GM21423 (cell line): Measurements from ENCODE around the gene IRAK3.
A peak's percentile ranks its signal among the peaks of the same experiment; 100 is the strongest.

Experiments used
- ATAC-seq: cut with Tn5 transposase; IDR thresholded peaks from one replicate; pipeline ENCODE4 v1.9.1; 2021; ENCODE audit warnings: mild to moderate bottlenecking, moderate library complexity; ENCODE audit not compliant: unreplicated experiment

The IRAK3 gene, protein sequence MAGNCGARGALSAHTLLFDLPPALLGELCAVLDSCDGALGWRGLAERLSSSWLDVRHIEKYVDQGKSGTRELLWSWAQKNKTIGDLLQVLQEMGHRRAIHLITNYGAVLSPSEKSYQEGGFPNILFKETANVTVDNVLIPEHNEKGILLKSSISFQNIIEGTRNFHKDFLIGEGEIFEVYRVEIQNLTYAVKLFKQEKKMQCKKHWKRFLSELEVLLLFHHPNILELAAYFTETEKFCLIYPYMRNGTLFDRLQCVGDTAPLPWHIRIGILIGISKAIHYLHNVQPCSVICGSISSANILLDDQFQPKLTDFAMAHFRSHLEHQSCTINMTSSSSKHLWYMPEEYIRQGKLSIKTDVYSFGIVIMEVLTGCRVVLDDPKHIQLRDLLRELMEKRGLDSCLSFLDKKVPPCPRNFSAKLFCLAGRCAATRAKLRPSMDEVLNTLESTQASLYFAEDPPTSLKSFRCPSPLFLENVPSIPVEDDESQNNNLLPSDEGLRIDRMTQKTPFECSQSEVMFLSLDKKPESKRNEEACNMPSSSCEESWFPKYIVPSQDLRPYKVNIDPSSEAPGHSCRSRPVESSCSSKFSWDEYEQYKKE

DNA sequence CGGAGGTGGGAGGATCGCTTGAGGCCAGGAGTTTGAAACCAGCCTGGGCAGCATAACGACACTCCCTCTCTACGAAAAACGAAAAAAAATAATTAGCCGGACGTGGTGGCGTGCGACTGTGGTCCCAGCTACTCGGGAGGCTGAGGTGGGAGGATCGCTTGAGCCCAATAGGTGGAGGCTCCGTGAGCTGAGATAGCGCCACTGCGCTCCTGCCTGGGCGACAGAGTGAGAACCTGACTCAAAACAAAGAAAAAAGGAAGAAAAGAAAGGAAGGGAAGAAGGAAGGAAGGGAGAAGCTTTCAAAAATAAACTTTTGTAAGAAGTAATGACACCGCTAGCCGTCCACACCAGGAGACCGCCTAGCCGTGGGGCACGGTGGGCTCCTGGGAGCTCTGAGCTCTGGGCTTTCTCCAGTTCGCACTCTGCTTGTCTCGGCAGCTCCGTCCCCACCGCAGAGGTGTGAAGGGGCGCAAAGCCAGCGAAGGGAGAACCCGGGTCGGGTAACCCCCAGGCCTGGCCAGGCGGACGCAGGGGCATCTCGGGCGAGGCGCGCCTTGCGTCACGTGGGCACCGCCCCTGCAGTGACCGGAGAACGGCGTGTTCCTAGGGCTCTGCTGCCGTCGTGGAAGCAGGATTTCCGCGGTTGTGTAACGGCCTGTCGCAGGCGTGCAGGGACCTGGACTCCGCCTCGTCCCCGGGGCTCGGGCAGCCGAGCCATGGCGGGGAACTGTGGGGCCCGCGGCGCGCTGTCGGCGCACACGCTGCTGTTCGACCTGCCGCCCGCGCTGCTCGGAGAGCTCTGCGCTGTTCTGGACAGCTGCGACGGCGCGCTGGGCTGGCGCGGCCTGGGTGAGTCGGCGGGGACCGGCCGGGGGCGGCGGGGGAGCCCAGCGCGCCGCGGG lies at the start of gene IRAK3:
TSS of gene IRAK3 (plus strand) at position 631 of the 902 bp plus-strand sequence. CDS start at position 717, 86 bp downstream.
- peak; percentile 57 for ATAC-seq

DNA sequence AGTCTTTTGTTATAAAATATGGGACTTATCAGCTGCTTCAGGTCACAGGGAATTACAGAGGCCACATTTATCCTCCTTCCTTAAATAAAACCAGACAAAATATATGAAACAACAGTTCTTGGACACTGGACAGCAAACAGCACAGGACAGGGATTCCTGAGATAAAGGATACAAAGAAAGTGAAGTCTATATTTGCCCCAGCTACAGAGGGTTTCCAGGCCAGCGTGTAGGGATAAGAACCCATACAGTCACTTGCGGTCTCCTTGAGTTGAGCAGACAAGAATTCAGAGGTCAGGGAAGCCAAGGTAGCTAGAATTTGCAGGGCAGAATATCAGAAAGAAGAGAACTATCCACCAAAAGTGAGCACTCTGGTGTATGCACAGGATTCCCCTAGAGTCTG lies 49.7 kb upstream of the IRAK3 start:
- ATAC-seq: no peak

DNA sequence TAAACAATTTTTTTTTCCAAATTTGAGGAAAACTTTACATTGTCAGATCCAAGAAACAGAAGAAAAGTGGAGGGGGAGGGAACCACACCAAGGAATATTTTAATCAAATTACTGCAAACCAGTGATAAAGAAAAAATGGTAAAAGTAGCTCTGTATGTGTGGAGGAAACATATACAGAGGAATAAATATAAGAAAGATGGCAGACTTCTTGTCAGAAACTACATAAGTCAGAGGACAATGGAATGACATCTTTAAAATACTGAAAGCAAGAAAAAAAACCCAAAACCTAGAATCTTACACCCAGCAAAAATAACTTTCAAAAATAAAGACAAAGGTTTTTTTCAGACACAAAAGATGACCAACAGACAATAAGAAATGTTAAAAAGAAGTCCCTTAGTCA lies 48.3 kb upstream of the IRAK3 start:
- ATAC-seq: no peak

DNA sequence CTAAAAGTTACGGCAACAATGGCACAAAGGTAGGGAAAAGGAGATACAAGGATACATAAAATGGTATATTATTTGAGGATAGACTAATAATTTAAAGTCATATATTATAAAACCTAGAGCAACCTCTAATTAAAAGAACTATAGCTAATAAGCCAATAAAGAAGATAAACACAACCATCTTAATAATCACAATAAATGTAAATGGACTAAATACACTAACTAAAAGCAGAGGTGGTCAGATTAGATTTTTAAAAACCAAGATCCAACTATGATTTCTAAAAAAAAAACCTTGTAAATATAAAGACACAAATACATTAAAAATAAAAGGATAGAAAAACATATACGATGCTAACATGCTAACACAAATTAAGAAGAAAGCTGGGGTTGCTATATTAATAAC lies 47.7 kb upstream of the IRAK3 start:
- no peak for ATAC-seq

DNA sequence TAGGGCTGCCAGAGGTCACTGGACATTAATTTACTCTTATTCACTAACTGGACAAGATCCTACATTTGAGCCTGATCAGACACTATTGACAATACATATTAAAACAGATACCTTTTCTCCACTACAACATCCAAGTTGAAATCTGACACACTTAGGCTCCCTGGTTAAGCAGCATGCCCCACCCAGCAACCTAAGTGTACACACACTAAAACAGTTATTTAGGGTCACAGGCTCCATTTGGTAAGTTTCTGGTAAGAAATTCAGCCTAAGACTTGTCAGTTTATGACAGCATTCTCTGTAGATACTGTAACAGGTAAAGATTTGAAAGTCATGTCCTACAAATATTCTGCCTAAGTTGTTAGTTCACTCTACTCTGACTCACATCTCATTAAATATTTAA lies 46.2 kb upstream of the IRAK3 start:
- ATAC-seq: no peak

DNA sequence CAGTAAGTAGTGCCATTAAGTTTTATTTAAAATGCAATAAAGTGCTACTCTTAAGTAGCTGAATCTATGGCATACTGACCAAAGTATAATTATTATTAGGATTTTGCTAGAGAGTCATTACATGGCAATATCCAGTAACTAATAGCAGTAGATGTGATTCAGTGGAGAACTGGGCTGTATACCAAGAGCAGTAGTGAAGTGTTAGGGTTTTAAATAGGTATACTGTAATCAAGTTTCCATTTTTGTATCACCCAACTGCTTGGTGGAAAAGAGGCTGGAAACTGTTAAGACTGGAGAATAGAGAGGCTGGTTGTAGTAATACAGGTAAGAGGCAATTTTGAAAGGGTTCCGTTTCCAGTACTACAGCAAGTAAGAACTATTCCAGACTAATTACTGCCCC lies 45.1 kb upstream of the IRAK3 start:
- ATAC-seq: no peak

DNA sequence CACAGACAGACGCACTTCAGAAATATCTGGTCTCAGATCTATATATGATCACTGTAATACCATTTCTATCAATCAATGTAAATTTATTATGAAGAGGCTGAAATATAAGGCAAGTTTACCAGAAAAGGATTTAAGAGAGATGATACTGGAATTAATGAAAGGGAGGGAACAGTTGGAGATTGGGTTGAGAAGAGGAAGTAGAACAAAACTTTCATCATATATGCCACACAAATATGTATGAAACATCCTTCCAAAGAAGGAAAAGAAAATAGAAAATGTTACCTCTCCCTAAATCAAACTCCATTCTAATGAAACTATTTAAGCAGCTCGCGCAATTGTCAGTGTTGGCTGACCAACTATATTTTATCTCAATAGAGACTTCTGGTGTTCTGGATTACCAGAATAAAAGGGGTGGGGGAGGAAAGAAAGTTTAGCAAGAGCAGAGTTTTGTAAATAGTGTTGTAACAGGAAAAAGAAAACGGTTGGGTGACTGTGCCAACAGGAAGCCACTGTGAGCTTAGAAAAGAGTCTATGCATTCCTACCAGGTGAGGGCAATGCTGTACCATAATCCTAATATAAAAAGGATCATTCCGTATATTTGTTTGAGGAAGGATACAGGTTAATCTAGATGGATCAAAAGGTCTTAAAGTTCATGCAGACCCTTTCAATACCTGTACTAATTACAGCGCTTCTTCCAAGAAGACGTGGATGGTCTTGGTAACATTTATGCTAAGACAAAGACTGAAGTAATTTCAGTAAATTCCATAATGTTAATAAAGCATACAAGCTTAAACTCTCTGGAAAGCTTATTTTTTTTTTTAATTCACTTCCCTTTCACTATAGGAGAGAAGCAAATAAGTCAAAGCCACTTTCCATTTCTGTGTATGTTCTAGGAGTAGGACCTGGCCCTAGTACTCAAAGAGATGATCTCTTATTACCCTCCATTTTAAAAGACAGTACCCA lies 43.9 kb upstream of the IRAK3 start:
- ATAC-seq: peak; percentile 73

DNA sequence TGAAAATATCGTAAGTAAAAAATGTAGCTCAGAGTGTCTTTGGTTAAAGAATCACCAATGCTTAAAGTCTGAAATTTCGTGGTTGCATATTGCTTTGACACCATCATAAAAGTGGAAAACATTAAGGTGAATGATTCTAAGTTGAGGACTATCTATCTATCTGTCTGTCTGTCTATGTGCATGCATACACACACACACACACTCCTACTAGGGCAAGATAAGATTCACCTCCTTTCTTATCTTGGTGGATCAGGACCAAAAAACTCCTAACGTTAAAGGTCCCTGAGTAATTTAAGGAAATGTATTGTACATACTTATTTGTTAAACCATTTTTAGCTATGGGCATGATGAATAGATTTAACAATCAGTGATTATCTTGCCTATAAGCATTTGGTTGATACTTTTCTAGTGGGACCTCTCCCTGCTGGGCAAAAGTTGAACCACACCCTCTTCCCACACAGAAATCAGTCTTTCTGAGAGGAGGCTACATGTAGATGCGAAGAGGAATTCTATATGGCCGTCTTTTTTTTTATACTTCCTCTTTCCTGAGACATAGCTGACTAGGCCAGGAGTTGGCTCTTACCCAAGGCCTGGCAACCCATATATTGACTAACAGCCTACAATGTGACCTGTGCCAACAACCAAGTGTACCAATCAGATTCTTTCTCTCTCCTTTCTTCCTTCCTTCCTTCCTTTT lies 39.2 kb upstream of the IRAK3 start:
- no peak for ATAC-seq

DNA sequence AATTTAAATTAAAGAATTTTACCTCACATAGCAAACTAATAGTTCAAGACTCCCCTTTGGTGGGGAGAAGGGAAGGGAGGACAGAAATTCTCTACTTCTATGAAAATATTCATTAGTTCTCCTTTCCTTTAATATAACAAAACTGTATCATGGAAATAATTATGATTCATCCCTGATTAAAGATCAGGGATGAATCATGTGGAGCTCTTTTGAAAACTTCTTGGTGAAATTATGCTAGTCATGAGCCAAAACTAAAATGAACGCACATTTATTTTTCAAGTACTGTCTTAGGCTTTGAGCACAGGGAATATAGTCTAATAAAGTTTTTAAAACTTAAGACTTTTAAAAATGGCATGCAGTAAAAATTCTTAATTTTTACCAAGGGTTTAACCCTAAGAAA lies 36.3 kb upstream of the IRAK3 start:
- ATAC-seq: no peak

DNA sequence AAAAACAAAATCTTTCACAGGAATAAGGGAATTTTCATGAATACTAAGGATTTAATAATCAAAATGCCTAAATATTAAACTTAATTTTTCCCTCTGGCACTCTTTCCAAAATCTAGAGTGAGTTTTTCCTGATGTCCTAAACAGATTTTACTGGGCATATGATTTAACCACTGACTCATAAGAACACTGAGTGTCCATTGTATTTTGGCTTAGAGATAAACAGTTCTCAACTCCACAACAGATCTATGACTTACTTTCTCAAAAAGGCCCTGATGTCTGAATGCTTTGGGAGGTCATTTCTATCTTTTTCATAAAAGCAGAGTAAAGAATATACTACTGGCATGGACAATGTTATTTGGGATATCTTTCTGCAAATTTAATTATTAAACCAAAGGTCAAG lies 34.2 kb upstream of the IRAK3 start:
- no peak for ATAC-seq

DNA sequence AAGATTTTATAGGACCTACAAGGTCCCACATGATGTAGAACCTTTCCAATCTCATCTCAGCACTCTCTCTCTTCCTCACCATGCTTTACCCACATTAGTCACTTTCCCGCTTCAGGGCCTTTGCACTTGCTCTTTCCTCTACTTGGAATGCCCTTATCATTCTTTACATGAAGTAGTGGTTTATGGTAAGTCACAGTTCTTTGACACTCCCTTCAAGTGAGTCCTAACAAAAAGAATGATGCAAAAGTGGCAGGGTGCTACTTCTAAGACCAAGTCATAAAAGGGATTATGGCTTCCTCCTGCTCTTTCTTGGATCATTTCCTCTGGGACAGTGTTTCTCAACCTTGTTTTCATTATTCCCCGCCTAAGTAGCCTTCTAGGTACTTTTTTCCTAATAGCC lies 32.4 kb upstream of the IRAK3 start:
- no peak for ATAC-seq

DNA sequence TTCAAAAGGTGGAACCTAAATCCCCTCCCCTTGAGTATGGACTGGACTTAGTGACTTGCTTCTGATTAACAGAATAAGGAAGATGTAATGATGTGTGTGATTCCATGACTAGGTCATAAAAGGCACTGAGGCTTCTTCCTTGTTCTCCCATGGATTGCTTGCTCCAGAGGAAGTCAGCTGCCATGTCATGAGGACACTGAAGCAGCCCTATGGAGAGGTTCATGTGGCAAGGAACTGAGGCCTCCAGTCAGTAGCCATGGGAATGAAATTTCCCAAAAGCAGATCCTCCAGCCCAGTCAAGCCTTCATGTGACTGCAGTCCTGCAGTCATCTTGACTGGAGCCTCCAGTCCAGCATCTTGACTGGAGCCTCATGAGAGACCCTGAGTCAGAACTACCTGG lies 29.9 kb upstream of the IRAK3 start:
- no peak for ATAC-seq

DNA sequence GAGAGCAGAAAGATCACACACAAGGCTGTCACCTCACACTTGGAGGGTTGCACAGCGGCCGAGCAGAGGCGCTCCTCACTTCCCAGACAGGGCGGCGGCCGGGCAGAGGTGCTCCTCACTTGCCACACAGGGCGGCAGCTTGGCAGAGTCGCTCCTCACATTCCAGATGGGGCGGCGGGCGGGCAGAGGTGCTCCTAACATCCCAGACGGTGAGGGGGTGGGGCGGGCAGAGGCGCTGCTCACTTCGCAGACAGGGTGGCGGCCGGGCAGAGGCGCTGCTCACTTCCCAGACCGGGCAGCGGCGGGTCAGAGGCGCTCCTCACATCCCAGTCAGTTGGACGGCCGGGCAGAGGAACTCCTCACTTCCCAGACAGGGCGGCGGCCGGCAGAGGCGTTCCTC lies 28.3 kb upstream of the IRAK3 start:
- ATAC-seq: no peak

DNA sequence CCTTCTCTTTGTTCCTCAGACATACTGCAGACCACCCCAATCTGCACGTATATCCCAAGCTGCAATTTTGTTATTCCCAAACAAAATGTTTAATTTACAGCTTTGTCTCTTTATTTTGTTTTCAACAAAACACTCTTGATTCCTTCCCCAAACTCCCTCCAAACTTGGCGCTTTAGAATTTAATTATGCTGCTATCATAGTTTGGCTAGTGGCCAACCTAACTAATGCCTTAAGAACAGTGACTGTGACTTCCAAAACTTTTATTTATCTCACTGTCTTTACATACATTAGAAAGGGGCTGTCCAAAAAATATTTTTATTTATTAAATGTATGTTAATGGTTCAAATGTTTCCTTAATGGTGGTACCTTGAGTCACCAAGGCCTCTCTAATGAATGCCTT lies 26.3 kb upstream of the IRAK3 start:
- no peak for ATAC-seq

DNA sequence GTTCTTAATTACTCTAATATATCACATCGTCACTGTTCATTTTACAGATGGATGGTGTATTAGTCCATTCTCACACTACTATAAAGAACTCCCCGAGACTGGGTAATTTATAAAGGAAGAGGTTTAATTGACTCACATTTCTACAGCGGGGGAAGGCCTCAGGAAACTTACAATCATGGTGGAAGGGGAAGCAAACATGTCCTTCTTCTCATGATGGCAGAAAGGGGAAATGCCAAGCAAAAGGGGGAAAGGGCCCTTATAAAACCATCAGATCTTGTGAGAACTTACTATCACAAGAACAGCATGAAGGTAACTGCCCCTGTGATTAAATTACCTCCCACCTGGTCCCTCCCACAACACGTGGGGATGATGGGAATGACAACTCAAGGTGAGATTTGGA lies 25.7 kb upstream of the IRAK3 start:
- no peak for ATAC-seq

DNA sequence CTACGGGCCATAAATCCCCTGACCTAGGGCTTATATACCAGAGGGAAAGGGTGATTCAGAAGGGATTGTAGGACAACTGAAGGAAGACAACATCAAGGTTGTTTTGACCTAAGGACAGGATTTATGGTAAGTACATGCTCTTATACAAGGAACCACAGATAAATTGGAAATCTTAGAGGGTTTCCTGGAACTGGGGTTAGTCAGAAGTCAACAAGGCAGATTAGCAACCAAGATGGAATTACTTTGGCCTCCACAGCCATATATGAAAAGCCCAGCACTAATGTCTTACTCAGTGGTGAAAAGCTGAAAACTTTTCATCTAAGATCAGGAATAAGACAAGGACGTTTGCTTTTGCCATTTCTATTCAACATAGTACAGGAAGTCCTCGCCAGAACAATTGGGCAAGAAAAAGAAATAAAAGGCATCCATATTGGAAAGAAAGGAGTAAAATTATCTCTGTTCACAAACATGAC lies 24.6 kb upstream of the IRAK3 start:
- no peak for ATAC-seq

DNA sequence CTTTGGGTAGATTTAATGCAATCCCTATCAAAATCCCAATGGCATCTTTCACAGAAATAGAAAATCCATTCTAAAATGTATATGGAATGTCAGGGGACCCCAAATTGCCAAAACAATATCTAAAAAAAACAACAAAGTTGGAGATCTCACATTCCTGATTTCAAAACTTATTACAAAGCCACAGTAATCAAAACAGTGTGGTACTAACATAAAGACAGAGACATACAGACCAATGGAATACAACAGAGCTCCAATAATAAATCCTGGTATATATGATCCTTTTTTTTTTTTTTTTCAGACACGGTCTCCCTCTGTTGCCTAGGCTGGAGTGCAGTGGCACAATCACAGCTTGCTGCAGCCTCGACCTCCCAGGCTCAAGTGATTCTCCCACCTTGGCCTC lies 23.9 kb upstream of the IRAK3 start:
- ATAC-seq: no peak

DNA sequence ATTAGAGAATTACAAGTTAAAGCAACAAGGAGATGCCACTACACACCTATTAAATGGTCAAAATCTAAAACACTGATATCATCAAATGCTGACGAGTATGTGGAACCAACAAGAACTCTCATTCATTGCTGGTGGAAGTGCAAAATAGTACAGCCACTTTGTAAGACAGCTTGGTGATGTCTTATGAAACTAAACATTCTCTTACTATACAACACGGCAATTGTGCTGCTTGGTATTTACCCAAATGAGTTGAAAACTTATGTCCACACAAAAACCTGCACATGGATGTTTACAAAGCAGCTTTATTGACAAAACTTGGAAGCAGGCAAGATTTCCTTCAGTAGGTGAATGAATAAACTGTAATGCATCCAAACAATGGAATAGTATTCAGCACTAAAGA lies 22.5 kb upstream of the IRAK3 start:
- no peak for ATAC-seq

DNA sequence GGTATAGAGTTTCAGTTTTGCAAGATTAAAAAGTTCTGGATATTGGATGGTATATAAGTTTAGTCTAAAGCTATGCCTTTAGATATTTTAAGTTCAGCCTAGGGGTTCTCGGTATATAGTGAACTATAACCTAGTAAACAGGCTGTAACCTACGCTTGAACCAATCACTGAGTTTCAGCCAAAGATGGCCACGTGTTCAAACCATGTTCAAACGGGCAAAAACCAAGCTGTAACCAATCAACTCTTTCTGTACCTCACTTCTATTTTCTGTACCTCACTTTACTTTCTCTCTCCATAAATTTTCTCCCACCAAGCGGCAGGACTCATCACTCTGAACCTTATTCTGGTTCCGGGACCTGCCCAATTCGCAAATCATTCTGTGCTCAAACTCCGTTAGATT lies 20.6 kb upstream of the IRAK3 start:
- ATAC-seq: no peak
